AG04450 (cell line): Measurements from ENCODE around the gene ABL1. TPM values are rescaled to one million over a fixed set of nuclear protein-coding genes. Genes with fewer than 3 reads are reported as not detected.

Source experiments
- CTCF ChIA-PET: fragments of 300-600, 350-600 bp; formaldehyde crosslinking; extraction: SDS; loops from one replicate; lab custom pipeline; 2022; ENCODE audit warnings: antibody characterized with exemption, inconsistent platforms; lab: Charles Lee
- POLR2A ChIA-PET: fragments of 350-600 bp; formaldehyde crosslinking; extraction: SDS; loops from one replicate; lab custom pipeline; 2021; ENCODE audit warnings: antibody characterized with exemption, inconsistent platforms; lab: Yijun Ruan, JAX
- DNase-seq: peaks from one replicate; pipeline ENCODE4 v3.0.0-alpha.2; 2011; ENCODE audit warnings: low read depth, low spot score
- H3K27ac ChIP-seq: one replicate; pipeline ENCODE4 v1.5.1; 2012; ENCODE audit warnings: low read depth, low read length, control low read depth
- H3K27me3 ChIP-seq: one replicate; pipeline ENCODE4 v1.6.0; 2012; ENCODE audit warnings: low read length; ENCODE audit not compliant: control insufficient read depth, insufficient read depth
- H3K4me3 ChIP-seq: 2 replicates; pipeline ENCODE4 v1.5.1; 2011; ENCODE audit warnings: mild to moderate bottlenecking, low read depth, low read length, control low read depth
- H3K9me3 ChIP-seq: 2 replicates; pipeline ENCODE4 v1.5.1; 2012; ENCODE audit warnings: low read length; ENCODE audit not compliant: control insufficient read depth, insufficient read depth
- CTCF ChIP-seq: IDR thresholded peaks from 2 replicates; pipeline ENCODE4 v1.5.1; 2011; ENCODE audit warnings: low read depth, low read length, control low read depth, inconsistent platforms
- polyA plus RNA-seq: library from polyadenylated mRNA; depleted of rRNA; stranded (reverse); fragments of >200 nt; gene quantifications from 2 replicates; pipeline ENCODE4 v1.2.3, GENCODE V29; 2011

Gene ABL1
- polyA plus RNA-seq, 1 experiment, result 37.5 TPM

- no peaks in the 10 kb centered on the region for H3K9me3 ChIP-seq
- no peaks in the 10 kb centered on the region for H3K27me3 ChIP-seq
- H3K4me3 ChIP-seq, result peak overlapping the region; percentile 29
- TF ChIP-seq CTCF, result peak; percentile 28
- peak overlapping the region; percentile 87 for H3K27ac ChIP-seq
- POLR2A ChIA-PET, result interaction anchor here (0.5 to 2.3 kb wide), 3 partner anchors 19 to 73 kb away, joined by 3 to 9 read pairs (median 3); no protein-coding TSS in a partner anchor
- CTCF ChIA-PET, result interaction anchor here (1.4 to 2.2 kb wide), 4 partner anchors 66 to 231 kb away, joined by 4 to 14 read pairs (median 8); no protein-coding TSS in a partner anchor
- DNase-seq, result no peak
Measured at GRCh38 chr9:130932255-130933079, 97.4 kb downstream of the ABL1 start.

DNA sequence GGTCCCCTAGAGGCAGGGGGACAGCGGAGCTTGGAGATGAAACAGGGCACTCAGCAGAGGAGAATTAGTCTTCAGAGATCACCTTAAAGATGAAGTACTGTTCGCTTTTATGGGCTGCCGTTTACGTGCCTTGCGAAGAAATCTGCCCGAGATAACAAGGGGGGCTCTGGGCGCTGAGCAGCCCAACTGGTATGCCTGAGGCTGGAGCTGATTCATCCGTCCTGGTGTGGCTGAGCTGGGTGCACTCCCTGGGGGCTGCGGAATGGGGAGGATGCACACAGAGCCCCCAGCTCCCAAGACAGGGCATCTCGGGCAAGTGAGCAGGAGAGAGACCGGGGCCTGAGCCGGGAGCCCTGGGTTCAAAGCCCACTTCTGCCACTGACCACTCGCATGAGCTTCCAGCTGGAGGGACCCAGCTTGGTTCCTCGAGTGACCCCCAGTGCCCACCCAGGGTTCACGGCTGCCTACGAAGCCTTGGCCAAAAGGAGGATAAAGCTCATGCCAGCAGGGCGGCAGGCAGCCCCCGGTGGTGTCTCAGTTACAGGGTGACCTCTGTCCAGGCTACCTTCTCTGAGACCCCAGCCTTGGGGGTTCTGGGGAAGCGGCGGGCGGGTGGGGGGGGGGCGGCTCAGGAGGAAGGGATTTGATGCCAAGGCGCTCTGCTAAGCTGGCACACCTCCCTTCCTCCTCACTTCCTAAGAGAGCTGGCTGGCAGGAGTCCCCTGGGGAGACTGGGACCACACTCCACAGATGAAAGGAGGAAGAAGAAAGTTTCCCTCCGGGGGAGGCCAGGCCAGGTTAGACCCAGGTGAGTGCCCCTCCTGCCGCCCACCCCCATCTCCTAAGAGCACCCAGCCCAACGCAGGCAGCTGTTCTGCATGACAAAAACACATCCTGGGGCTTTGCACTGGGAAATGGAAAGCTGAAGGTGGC, 98.3 kb downstream of the ABL1 start:
- H3K27ac ChIP-seq, result peak overlapping the region; percentile 87
- no peaks in the 10 kb centered on the region for H3K9me3 ChIP-seq
- no peak for TF ChIP-seq CTCF
- ChIA-PET POLR2A (interaction anchor here (0.5 to 2.3 kb wide), 3 partner anchors 20 to 74 kb away, joined by 3 to 9 read pairs (median 3); no protein-coding TSS in a partner anchor), CTCF (interaction anchor here (1.1 to 2.2 kb wide), 5 partner anchors 18 to 232 kb away, joined by 3 to 14 read pairs (median 5); no protein-coding TSS in a partner anchor)
- H3K4me3 ChIP-seq, result peak overlapping the region; percentile 29
- DNase-seq, result no peak
- H3K27me3 ChIP-seq, result no peaks in the 10 kb centered on the region

DNA sequence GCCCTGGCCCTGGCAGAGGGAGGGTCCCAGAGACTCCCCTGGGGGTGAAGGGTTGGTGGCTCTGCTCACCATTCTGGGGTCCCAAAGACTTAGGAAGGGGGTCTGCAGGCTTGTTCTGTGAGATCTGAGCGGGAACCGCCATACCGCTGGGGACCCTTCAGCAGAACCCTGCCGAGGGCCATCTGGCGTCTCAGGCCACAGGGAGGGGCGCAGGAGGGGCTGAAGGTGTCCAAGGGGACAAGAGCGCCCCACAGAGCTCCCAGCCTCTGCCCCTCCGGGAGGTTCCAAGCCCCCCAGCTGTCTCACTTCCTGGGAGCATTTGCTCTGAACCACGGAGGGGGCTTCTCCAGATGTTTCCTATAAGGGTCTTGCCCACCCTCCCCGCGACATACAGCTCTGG, 99.2 kb downstream of the ABL1 start:
- H3K9me3 ChIP-seq, result no peaks in the 10 kb centered on the region
- ChIA-PET POLR2A (interaction anchor here (2.3 kb wide), 1 partner anchor 21 kb away, joined by 9 read pairs; no protein-coding TSS in a partner anchor), CTCF (interaction anchor here (1.1 to 2.2 kb wide), 4 partner anchors 17 to 233 kb away, joined by 3 to 13 read pairs (median 6); no protein-coding TSS in a partner anchor)
- no peak for DNase-seq
- H3K27ac ChIP-seq, result no peak overlapping the region
- no peaks in the 10 kb centered on the region for H3K27me3 ChIP-seq
- no peak overlapping the region for H3K4me3 ChIP-seq
- no peak for TF ChIP-seq CTCF

GRCh38 chr9:130934702-130935647, 99.9 kb downstream of the ABL1 start:
- peaks cover 1% of the 10 kb centered on the region for H3K27me3 ChIP-seq
- POLR2A ChIA-PET, result interaction anchor here (0.6 kb wide), 1 partner anchor 150 kb away, joined by 3 read pairs; no protein-coding TSS in a partner anchor
- no peak overlapping the region for H3K27ac ChIP-seq
- no peak for DNase-seq
- H3K4me3 ChIP-seq, result no peak overlapping the region
- H3K9me3 ChIP-seq, result no peaks in the 10 kb centered on the region
- no peak for TF ChIP-seq CTCF
- CTCF ChIA-PET, result interaction anchor here (0.6 to 1.6 kb wide), 4 partner anchors 17 to 234 kb away, joined by 3 to 7 read pairs (median 3); no protein-coding TSS in a partner anchor
